H1 (cell line): ENCODE data around the gene ANKRD11. TPM values are rescaled to one million over a fixed set of nuclear protein-coding genes. Genes with fewer than 3 reads are reported as not detected.
A peak's percentile ranks its signal among the peaks of the same experiment; 100 is the strongest.

Experiments used
- CTCF ChIA-PET: fragments of 300-600 bp; sonication (Branson Sonifier 250); formaldehyde crosslinking; loops from one replicate; lab custom pipeline; 2021; ENCODE audit not compliant: partially characterized antibody; lab: Charles Lee
- POLR2A ChIA-PET: fragments of 300-600 bp; sonication (Branson Sonifier 250); formaldehyde crosslinking; loops from one replicate; lab custom pipeline; 2021; ENCODE audit warnings: inconsistent platforms; ENCODE audit not compliant: partially characterized antibody; lab: Charles Lee
- DNase-seq, 2 experiments: peaks; one replicate each; pipeline versions ENCODE4 v3.0.0 to v3.0.0-alpha.2; 2010 to 2022; ENCODE audit warnings: low spot score in 2 of 2, low read depth in 1 of 2, mixed read lengths in 1 of 2
- FAIRE-seq: peaks from 2 replicates; lab custom pipeline; 2011; peaks lifted over from hg19 to GRCh38; lab: Jason Lieb, UNC
- H2AFZ ChIP-seq: 2 replicates; pipeline ENCODE4 v1.8.1; 2012; ENCODE audit warnings: low read length, inconsistent platforms
- H2AK5ac ChIP-seq: 2 replicates; pipeline ENCODE4 v1.6.1; 2013; ENCODE audit warnings: low read depth, low read length
- H2BK120ac ChIP-seq: replicated peaks from 2 replicates; pipeline ENCODE3; 2013; ENCODE audit warnings: low read depth, low read length, inconsistent platforms
- H2BK12ac ChIP-seq: 2 replicates; pipeline ENCODE4 v1.6.1; 2013; ENCODE audit warnings: low read depth, low read length
- H2BK15ac ChIP-seq: 2 replicates; pipeline ENCODE4 v1.6.1; 2013; ENCODE audit warnings: low read length
- H2BK20ac ChIP-seq: 2 replicates; pipeline ENCODE4 v1.6.1; 2013; ENCODE audit warnings: low read length
- H2BK5ac ChIP-seq: 2 replicates; pipeline ENCODE4 v1.6.1; 2013; ENCODE audit warnings: low read depth, low read length
- H3K14ac ChIP-seq: 2 replicates; pipeline ENCODE4 v1.6.1; 2013; ENCODE audit warnings: inconsistent platforms; ENCODE audit not compliant: insufficient read length
- H3K18ac ChIP-seq: 2 replicates; pipeline ENCODE4 v1.6.1; 2013; ENCODE audit warnings: low read length; ENCODE audit errors: extremely low read depth
- H3K23ac ChIP-seq: 2 replicates; pipeline ENCODE4 v1.6.1; 2013; ENCODE audit warnings: inconsistent platforms; ENCODE audit not compliant: insufficient read length
- H3K23me2 ChIP-seq: 2 replicates; pipeline ENCODE4 v1.6.1; 2013; ENCODE audit warnings: low read depth, low read length
- H3K27ac ChIP-seq: 2 replicates; pipeline ENCODE4 v1.6.1; 2011; ENCODE audit warnings: low read depth, low read length, inconsistent platforms
- H3K27me3 ChIP-seq, 4 experiments: replicated peaks in 1 of 4; 1 replicate in 1 of 4; 2 replicates in 3 of 4; pipeline versions ENCODE4 v1.6.1 to v1.8.1; 2011 to 2013; ENCODE audit warnings: low read length in 3 of 4, mild to moderate bottlenecking in 3 of 4, inconsistent platforms in 2 of 4, mixed read lengths in 2 of 4, moderate library complexity in 1 of 4; ENCODE audit not compliant: control insufficient read depth in 3 of 4, insufficient read depth in 3 of 4; ENCODE audit errors: extremely low read depth in 1 of 4
- H3K36me3 ChIP-seq, 4 experiments: 2 replicates each; pipeline versions ENCODE4 v1.6.1 to v1.8.1; 2011 to 2013; ENCODE audit warnings: mild to moderate bottlenecking in 4 of 4, low read length in 3 of 4, moderate library complexity in 2 of 4, control low read depth in 1 of 4, inconsistent platforms in 1 of 4; ENCODE audit not compliant: insufficient read depth in 4 of 4, control insufficient read depth in 2 of 4
- H3K4ac ChIP-seq: replicated peaks from 2 replicates; pipeline ENCODE3; 2013; ENCODE audit warnings: low read length, low read depth, mixed read lengths, inconsistent platforms; ENCODE audit not compliant: insufficient read length
- H3K4me1 ChIP-seq, 4 experiments: replicated peaks in 1 of 4; 1 replicate in 1 of 4; 2 replicates in 3 of 4; pipeline versions ENCODE4 v1.6.1 to v1.8.1; 2011 to 2013; ENCODE audit warnings: low read length in 3 of 4, inconsistent platforms in 2 of 4, mixed read lengths in 1 of 4; ENCODE audit not compliant: insufficient read depth in 4 of 4, control insufficient read depth in 3 of 4
- H3K4me2 ChIP-seq, 2 experiments: 2 replicates each; pipeline versions ENCODE4 v1.6.1 to v1.8.1; 2011 to 2013; ENCODE audit warnings: low read depth in 2 of 2, low read length in 2 of 2, control low read depth in 1 of 2, inconsistent platforms in 1 of 2, mild to moderate bottlenecking in 1 of 2; ENCODE audit not compliant: insufficient read depth in 1 of 2
- H3K4me3 ChIP-seq, 4 experiments: fragments of 200-600, 300-600 bp in 1 of 4; sonication (generic), shearing (Covaris generic), sonication (Bioruptor Twin) in 1 of 4; 2 replicates each; pipeline versions ENCODE4 v1.5.1 to v1.8.1; 2011 to 2016; ENCODE audit warnings: low read length in 4 of 4, low read depth in 3 of 4, control low read depth in 2 of 4, inconsistent platforms in 2 of 4, mild to moderate bottlenecking in 2 of 4, mixed read lengths in 1 of 4, moderate library complexity in 1 of 4; ENCODE audit not compliant: insufficient read depth in 2 of 4; ENCODE audit errors: extremely low read depth in 1 of 4
- H3K56ac ChIP-seq: replicated peaks from 2 replicates; pipeline ENCODE3; 2013; ENCODE audit warnings: low read depth, mild to moderate bottlenecking, mixed read lengths, low read length, inconsistent platforms; ENCODE audit not compliant: insufficient read length
- H3K79me1 ChIP-seq: 2 replicates; pipeline ENCODE4 v1.6.1; 2013; ENCODE audit warnings: low read depth, low read length, control low read depth
- H3K79me2 ChIP-seq, 2 experiments: 2 replicates each; pipeline versions ENCODE4 v1.6.1 to v1.8.1; 2012 to 2013; ENCODE audit warnings: low read length in 2 of 2, mild to moderate bottlenecking in 2 of 2, inconsistent platforms in 1 of 2; ENCODE audit not compliant: insufficient read depth in 2 of 2, control insufficient read depth in 1 of 2
- H3K9ac ChIP-seq, 4 experiments: replicated peaks in 1 of 4; 1 replicate in 1 of 4; 2 replicates in 3 of 4; pipeline versions ENCODE4 v1.6.1 to v1.8.1; 2011 to 2013; ENCODE audit warnings: low read depth in 3 of 4, low read length in 3 of 4, control low read depth in 2 of 4, mild to moderate bottlenecking in 2 of 4, moderate library complexity in 2 of 4, inconsistent platforms in 1 of 4; ENCODE audit errors: extremely low read depth in 1 of 4
- H3K9me3 ChIP-seq, 2 experiments: 2 replicates each; pipeline versions ENCODE4 v1.6.1 to v1.8.1; 2012 to 2013; ENCODE audit warnings: mild to moderate bottlenecking in 2 of 2, moderate library complexity in 2 of 2, control low read depth in 1 of 2, inconsistent platforms in 1 of 2, low read depth in 1 of 2, low read length in 1 of 2, mixed read lengths in 1 of 2; ENCODE audit not compliant: insufficient read depth in 2 of 2
- H4K20me1 ChIP-seq, 2 experiments: replicated peaks in 1 of 2; 2 replicates each; pipeline versions ENCODE3 to v1.8.1; 2011 to 2013; ENCODE audit warnings: inconsistent platforms in 2 of 2, low read length in 2 of 2, mild to moderate bottlenecking in 1 of 2; ENCODE audit not compliant: insufficient read depth in 2 of 2, control insufficient read depth in 1 of 2
- H4K5ac ChIP-seq: 2 replicates; pipeline ENCODE4 v1.6.1; 2013; ENCODE audit warnings: low read length, low read depth, mixed read lengths, inconsistent platforms; ENCODE audit not compliant: insufficient read length
- H4K8ac ChIP-seq: 2 replicates; pipeline ENCODE4 v1.8.0; 2013; ENCODE audit warnings: mild to moderate bottlenecking, moderate library complexity, low read length, inconsistent platforms; ENCODE audit not compliant: insufficient read depth; ENCODE audit errors: extremely low read depth
- H4K91ac ChIP-seq: replicated peaks from 2 replicates; pipeline ENCODE3; 2013; ENCODE audit warnings: low read length, mixed read lengths, inconsistent platforms; ENCODE audit not compliant: insufficient read length
- CREB1 ChIP-seq: IDR thresholded peaks from 2 replicates; pipeline ENCODE4 v1.6.1; 2012; ENCODE audit warnings: inconsistent platforms
- PHF8 ChIP-seq: fragments of 200-600 bp; sonication (generic); conservative IDR thresholded peaks from 2 replicates; pipeline ENCODE4 v1.7.1; 2012; ENCODE audit warnings: low read depth, mild to moderate bottlenecking, inconsistent platforms, low read length, moderate library complexity
- TEAD4 ChIP-seq: IDR thresholded peaks from 2 replicates; pipeline ENCODE4 v1.6.1; 2012; ENCODE audit warnings: low read depth, low read length, inconsistent platforms, mixed read lengths
- YY1 ChIP-seq: IDR thresholded peaks from 2 replicates; pipeline ENCODE4 v1.6.1; 2011; ENCODE audit warnings: low read depth, mild to moderate bottlenecking, low read length
- WGBS, 2 experiments: shearing (Covaris generic) in 1 of 2; methylation state at CpG; one replicate each; pipeline versions ENCODE4 v1.1.6 to v1.1.7; 2013 to 2015; ENCODE audit warnings: low lambda C conversion rate in 2 of 2, mixed read lengths in 2 of 2, inconsistent platforms in 1 of 2, low coverage in 1 of 2, missing lambda C conversion rate in 1 of 2; ENCODE audit not compliant: insufficient replicate concordance in 2 of 2, insufficient coverage in 1 of 2, insufficient read length in 1 of 2; ENCODE audit errors: extremely low coverage in 1 of 2, missing lambda C conversion rate in 1 of 2; 5-methylcytosine and 5-hydroxymethylcytosine counted together
- polyA plus RNA-seq, 7 experiments: library from polyadenylated mRNA; depleted of rRNA in 3 of 7; stranded (reverse) in 5 of 7; unstranded in 2 of 7; fragments of >200 nt in 5 of 7; fragments of 200-250 nt in 2 of 7; gene quantifications; 1 replicate in 5 of 7; 2 replicates in 1 of 7; 4 replicates in 1 of 7; pipeline versions ENCODE4 v1.2.1 to v1.2.3, GENCODE V29; 2011 to 2013; ENCODE audit warnings: missing spikeins in 2 of 7, mixed read lengths in 2 of 7
- total RNA-seq: library from RNA; stranded (reverse); fragmentation: NEBNext Ultra II Directional; extraction: Animal tissue kit (Norgen Biotek cat#: 25700); gene quantifications from 2 replicates; pipeline ENCODE4 v1.2.1, GENCODE V29; 2021
- TF ChIP-seq, protein P1 (sequence below): IDR thresholded peaks from 2 replicates; pipeline ENCODE4 v1.6.1; 2012; ENCODE audit warnings: inconsistent platforms

ANKRD11 gene
- total and polyA plus RNA-seq, 2 of the 8 experiments (the other 6 are each of a cell fraction or from before 2014, with no cell fraction given), result 46.5 to 142 TPM

DNA sequence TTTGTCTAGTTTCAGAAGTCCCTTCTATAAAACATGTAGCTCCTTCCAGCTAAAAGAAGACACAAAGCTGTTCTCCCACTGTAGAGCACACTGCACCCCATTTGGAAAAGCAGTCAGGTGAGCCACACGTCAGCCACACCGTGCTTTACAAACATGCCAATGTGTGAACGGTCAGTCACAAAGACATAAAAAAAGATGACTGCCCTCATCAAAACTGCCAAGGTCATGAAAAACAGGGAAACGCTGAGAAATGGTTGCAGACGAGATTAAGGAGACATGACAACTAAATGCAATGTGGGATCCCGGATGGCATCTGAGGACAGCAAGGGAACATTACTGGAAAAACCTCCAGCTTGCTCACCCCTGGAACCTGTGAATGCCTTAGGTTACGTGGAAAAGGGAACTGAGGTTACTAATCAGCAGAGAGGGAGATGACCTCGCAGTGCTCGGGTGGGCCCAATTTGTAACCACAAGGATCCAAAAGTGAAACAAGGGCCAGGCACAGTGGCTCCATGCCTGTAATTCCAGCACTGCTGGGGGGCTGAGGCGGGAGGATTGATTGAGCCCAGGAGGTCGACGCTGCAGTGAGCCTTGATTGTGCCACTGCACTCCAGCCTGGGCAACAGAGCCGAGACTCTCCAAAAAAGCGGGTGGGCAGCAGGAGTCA, 8.1 kb downstream of the ANKRD11 start:
- no peak for DNase-seq
- Histone ChIP-seq H3K4me3 (no peak overlapping the region), H3K36me3 (no peaks in the 10 kb centered on the region), H4K20me1 (peaks cover 50% of the 10 kb centered on the region in 2 experiments), H2BK120ac (no peak overlapping the region), H4K8ac (no peak overlapping the region), H4K5ac (no peak overlapping the region), H3K23me2 (no peaks in the 10 kb centered on the region), H3K27me3 (no peaks in the 10 kb centered on the region), H2BK12ac (no peak overlapping the region), H3K79me2 (peaks cover 81 to 100% of the 10 kb centered on the region in 2 experiments), H2AK5ac (no peak overlapping the region), H2AFZ (no peak overlapping the region), H3K9me3 (no peaks in the 10 kb centered on the region), H3K56ac (no peak overlapping the region), H3K4me1 (peaks cover 4 to 16% (median 10%) of the 10 kb centered on the region in 4 experiments), H3K27ac (no peak overlapping the region), H2BK20ac (no peak overlapping the region), H3K4me2 (no peak overlapping the region; a peak in 1 of 4 replicates), H2BK5ac (0 out of 2 replicates have a peak overlapping the region, but pooled peaks have one; percentile 18), H3K9ac (no peak overlapping the region), H3K14ac (no peak overlapping the region), H4K91ac (no peak overlapping the region), H3K18ac (no peak overlapping the region), H3K23ac (no peak overlapping the region), H3K79me1 (peaks cover 7% of the 10 kb centered on the region; the same call in 1 of the 2 replicates), H3K4ac (no peak overlapping the region), H2BK15ac (no peak overlapping the region)
- FAIRE-seq, result no peak
- POLR2A ChIA-PET, result interaction anchor here (0.7 to 2.9 kb wide), 6 partner anchors 10 to 125 kb away, joined by 3 to 15 read pairs (median 3); no protein-coding TSS in a partner anchor
- TF ChIP-seq, protein P1, sequence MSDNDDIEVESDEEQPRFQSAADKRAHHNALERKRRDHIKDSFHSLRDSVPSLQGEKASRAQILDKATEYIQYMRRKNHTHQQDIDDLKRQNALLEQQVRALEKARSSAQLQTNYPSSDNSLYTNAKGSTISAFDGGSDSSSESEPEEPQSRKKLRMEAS, result no peak
- TF ChIP-seq TEAD4 (no peak), YY1 (no peak), CREB1 (no peak), PHF8 (no peak)
- 80% methylated on average over 14 of the region's 14 CpGs; no CpG with 5 or more reads in 1 of the 2 experiments for WGBS, 2 experiments
- CTCF ChIA-PET, result interaction anchor here (1.0 to 2.1 kb wide), 3 partner anchors 10 to 174 kb away, joined by 3 to 7 read pairs (median 7); no protein-coding TSS in a partner anchor
